ENCODE measurements around the gene PP2D1.
"Not testable (repeated sequence)": the region's sequence is repeated elsewhere in the genome, so short reads cannot be mapped to it uniquely, and the experiment has no call there.

DNA sequence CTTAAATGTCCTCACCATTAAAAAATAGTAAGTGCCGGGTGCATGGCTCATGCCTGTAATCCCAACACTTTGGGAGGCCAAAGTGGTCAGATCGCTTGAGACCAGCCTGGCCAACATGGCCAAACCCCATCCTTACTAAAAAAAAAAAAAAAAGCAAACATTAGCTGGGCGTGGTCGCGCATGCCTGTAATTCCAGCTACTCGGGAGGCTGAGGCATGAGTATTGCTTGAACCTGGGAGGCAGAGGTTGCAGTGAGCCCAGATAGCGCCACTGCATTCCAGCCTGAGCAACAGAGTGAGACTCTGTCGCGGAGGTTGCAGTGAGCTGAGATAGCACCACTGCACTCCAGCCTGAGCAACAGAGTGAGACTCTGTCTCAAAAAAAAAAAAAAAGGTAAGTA, 54.7 kb downstream of the PP2D1 start:
- TF ChIP-seq YY1 (IDR thresholded peaks at IDR 0.05; ENCODE audit: insufficient read depth, insufficient read length); ZNF274 (IDR thresholded peaks at IDR 0.05; ENCODE audit: low read depth, low read length); SUZ12 (IDR thresholded peaks at IDR 0.05; ENCODE audit: extremely low read depth, insufficient read depth, insufficient read length): not testable (repeated sequence)

All from NT2/D1 (cell line).